Activated naive CD8-positive, alpha-beta T cell treated with anti-CD3 and anti-CD28 coated beads, Interleukin-2, amount 10 ng/mL, durations not matched to agents 7 days and 5 days (primary cell): ENCODE results near the gene ABI3BP. TPM values are rescaled to one million over a fixed set of nuclear protein-coding genes. Genes with fewer than 3 reads are reported as not detected.

Experiments
- ATAC-seq: fragments of 150-1000 bp; cut with Tn5 transposase; one replicate; pipeline ENCODE4 v1.10.0; 2021; ENCODE audit warnings: low read depth, moderate library complexity
- POLR2A ChIA-PET: fragments of 350-600 bp; sonication (Branson Sonifier 250); formaldehyde crosslinking; loops from one replicate; lab custom pipeline; 2021; ENCODE audit warnings: antibody characterized with exemption; lab: Charles Lee
- DNase-seq: peaks from one replicate; pipeline ENCODE4 v3.0.0; 2021
- H3K27ac Mint-ChIP-seq: one replicate; pipeline ENCODE4 v1.8.0; 2022; ENCODE audit warnings: mild to moderate bottlenecking, mixed read lengths
- H3K27me3 Mint-ChIP-seq: one replicate; pipeline ENCODE4 v1.8.0; 2022; ENCODE audit warnings: mild to moderate bottlenecking, moderate library complexity, mixed read lengths
- H3K36me3 Mint-ChIP-seq: one replicate; pipeline ENCODE4 v1.8.0; 2021; ENCODE audit warnings: mild to moderate bottlenecking, mixed read lengths
- H3K4me1 Mint-ChIP-seq: one replicate; pipeline ENCODE4 v1.8.0; 2021; ENCODE audit warnings: mixed read lengths
- H3K4me3 Mint-ChIP-seq: one replicate; pipeline ENCODE4 v1.8.0; 2022; ENCODE audit warnings: mild to moderate bottlenecking, moderate library complexity, mixed read lengths
- H3K9me3 Mint-ChIP-seq: one replicate; pipeline ENCODE4 v1.8.0; 2021; ENCODE audit warnings: mixed read lengths
- total RNA-seq, 2 experiments: library from RNA; stranded (reverse); gene quantifications; one replicate each; pipeline ENCODE4 v1.2.3, GENCODE V29; 2021

Gene ABI3BP
- total RNA-seq, 2 experiments from 2014 or later, result 0.17 TPM; not detected in 1

DNA sequence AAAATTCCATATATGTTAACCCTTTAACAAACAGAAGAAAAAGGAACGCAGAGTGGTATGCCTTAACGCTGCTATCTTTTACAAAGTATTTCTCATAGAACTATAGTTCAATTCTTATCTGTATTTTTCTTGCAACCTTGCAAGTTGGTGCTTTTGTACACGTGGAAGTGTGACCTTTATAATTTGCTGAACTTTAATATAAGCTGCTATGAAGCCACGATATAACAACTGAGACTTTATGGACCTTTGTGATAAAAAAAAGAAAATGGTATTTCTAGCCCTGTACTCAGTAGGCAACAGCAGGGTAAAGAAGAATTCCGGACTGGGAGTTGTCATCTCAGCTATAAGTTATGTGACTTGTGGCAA is 290.3 kb downstream of the ABI3BP start:
- H3K36me3 Mint-ChIP-seq, result no peaks in the 10 kb centered on the region
- H3K9me3 Mint-ChIP-seq, result no peaks in the 10 kb centered on the region
- H3K27me3 Mint-ChIP-seq, result peaks cover 33% of the 10 kb centered on the region
- H3K4me3 Mint-ChIP-seq, result no peak overlapping the region
- POLR2A ChIA-PET, result no interaction called here
- H3K4me1 Mint-ChIP-seq, result no peaks in the 10 kb centered on the region
- ATAC-seq (no peak), DNase-seq (no peak)
- H3K27ac Mint-ChIP-seq, result no peak overlapping the region

GRCh38 chr3:100702082-100702979 is 290.9 kb downstream of the ABI3BP start:
- DNase-seq, result no peak
- Mint-ChIP-seq H3K27ac (no peak overlapping the region), H3K27me3 (peaks cover 33% of the 10 kb centered on the region), H3K9me3 (no peaks in the 10 kb centered on the region), H3K36me3 (no peaks in the 10 kb centered on the region), H3K4me3 (no peak overlapping the region), H3K4me1 (no peaks in the 10 kb centered on the region)
- POLR2A ChIA-PET, result no interaction called here
- ATAC-seq, result no peak

- Mint-ChIP-seq H3K27me3 (peaks cover 35% of the 10 kb centered on the region), H3K4me1 (no peaks in the 10 kb centered on the region), H3K27ac (no peak overlapping the region), H3K9me3 (no peaks in the 10 kb centered on the region), H3K36me3 (no peaks in the 10 kb centered on the region), H3K4me3 (no peak overlapping the region)
- DNase-seq, result no peak
- POLR2A ChIA-PET, result no interaction called here
- ATAC-seq, result no peak
These were observed 292.5 kb downstream of the ABI3BP start for GRCh38 chr3:100700708-100701107.
